DND-41 (cell line): Measurements from ENCODE around the gene VOPP1.

Experiments used
- ATAC-seq: fragments of 200-7000 bp; cut with Tn5 transposase; 3 replicates; pipeline ENCODE4 v1.9.1; 2021; ENCODE audit warnings: low read depth; ENCODE audit not compliant: insufficient read depth
- DNase-seq: peaks from one replicate; pipeline ENCODE4 v3.0.0-alpha.2; 2020
- H2AFZ ChIP-seq: 2 replicates; pipeline ENCODE4 v1.6.0; 2012; ENCODE audit warnings: low read depth, low read length
- H3K27ac ChIP-seq: 2 replicates; pipeline ENCODE4 v1.5.1; 2012; ENCODE audit warnings: low read length, inconsistent platforms
- H3K27me3 ChIP-seq: fragments of 200-600 bp; sonication (generic); 2 replicates; pipeline ENCODE4 v1.6.0; 2012; ENCODE audit warnings: low read length, mild to moderate bottlenecking, inconsistent platforms; ENCODE audit not compliant: insufficient read depth, poor library complexity
- H3K36me3 ChIP-seq: 2 replicates; pipeline ENCODE4 v1.5.1; 2012; ENCODE audit warnings: low read length, inconsistent platforms; ENCODE audit not compliant: insufficient read depth
- H3K4me1 ChIP-seq: 2 replicates; pipeline ENCODE4 v1.5.1; 2012; ENCODE audit warnings: mild to moderate bottlenecking, low read length; ENCODE audit not compliant: insufficient read depth
- H3K4me2 ChIP-seq: 2 replicates; pipeline ENCODE4 v1.6.0; 2012; ENCODE audit warnings: mild to moderate bottlenecking, moderate library complexity, low read length, inconsistent platforms; ENCODE audit not compliant: insufficient read depth
- H3K4me3 ChIP-seq, 2 experiments: fragments of 200-600 bp in 1 of 2; shearing (Covaris generic) in 1 of 2; 2 replicates each; pipeline ENCODE4 v1.5.1; 2012 to 2016; ENCODE audit warnings: inconsistent platforms in 2 of 2, low read length in 2 of 2, mild to moderate bottlenecking in 2 of 2, low read depth in 1 of 2, moderate library complexity in 1 of 2
- H3K79me2 ChIP-seq: 2 replicates; pipeline ENCODE4 v1.6.0; 2012; ENCODE audit warnings: low read length, inconsistent platforms; ENCODE audit not compliant: insufficient read depth
- H3K9ac ChIP-seq: 2 replicates; pipeline ENCODE4 v1.6.0; 2012; ENCODE audit warnings: low read depth, mild to moderate bottlenecking, inconsistent platforms, low read length, moderate library complexity
- H3K9me3 ChIP-seq: 2 replicates; pipeline ENCODE4 v1.5.1; 2012; ENCODE audit warnings: low read length, moderate library complexity, mild to moderate bottlenecking, inconsistent platforms; ENCODE audit not compliant: insufficient read depth, severe bottlenecking
- H4K20me1 ChIP-seq: 2 replicates; pipeline ENCODE4 v1.6.0; 2012; ENCODE audit warnings: low read length; ENCODE audit not compliant: insufficient read depth
- CTCF ChIP-seq: IDR thresholded peaks from 2 replicates; pipeline ENCODE4 v1.5.1; 2012; ENCODE audit warnings: borderline replicate concordance, low read length, moderate library complexity, mild to moderate bottlenecking; ENCODE audit not compliant: poor library complexity, severe bottlenecking; ENCODE audit errors: extremely low read depth
- EZH2 ChIP-seq: IDR thresholded peaks from 3 replicates; pipeline ENCODE4 v1.6.1; 2012; ENCODE audit warnings: borderline replicate concordance, low read depth, mild to moderate bottlenecking, moderate library complexity, low read length, inconsistent platforms; ENCODE audit not compliant: severe bottlenecking

The VOPP1 gene

GRCh38 chr7:55423891-55424290 is 148.4 kb downstream of the VOPP1 start:
- Histone ChIP-seq H3K4me2 (no peak overlapping the region), H3K27me3 (no peaks in the 10 kb centered on the region), H3K79me2 (no peaks in the 10 kb centered on the region), H2AFZ (no peak overlapping the region), H3K4me1 (no peaks in the 10 kb centered on the region), H3K9me3 (no peaks in the 10 kb centered on the region), H3K9ac (no peak overlapping the region), H4K20me1 (no peaks in the 10 kb centered on the region), H3K36me3 (peaks cover 15% of the 10 kb centered on the region), H3K4me3 (no peak overlapping the region), H3K27ac (no peak overlapping the region)
- no peak for ATAC-seq
- TF ChIP-seq EZH2 (no peak), CTCF (no peak)
- DNase-seq = no peak

GRCh38 chr7:55423277-55423711 is 149.0 kb downstream of the VOPP1 start:
- no peak for TF ChIP-seq EZH2
- TF ChIP-seq CTCF = peak; percentile 15
- peaks cover 15% of the 10 kb centered on the region for H3K36me3 ChIP-seq
- no peaks in the 10 kb centered on the region for H3K4me1 ChIP-seq
- no peaks in the 10 kb centered on the region for H3K27me3 ChIP-seq
- ATAC-seq (no peak), DNase-seq (no peak)
- H3K4me2 ChIP-seq = no peak overlapping the region
- no peak overlapping the region for H3K9ac ChIP-seq
- no peaks in the 10 kb centered on the region for H3K9me3 ChIP-seq
- H3K4me3 ChIP-seq = no peak overlapping the region
- no peak overlapping the region for H2AFZ ChIP-seq
- no peaks in the 10 kb centered on the region for H3K79me2 ChIP-seq
- H3K27ac ChIP-seq = no peak overlapping the region
- H4K20me1 ChIP-seq = no peaks in the 10 kb centered on the region
